Peyer's patch (tissue), 4 donors: Measurements from ENCODE around the gene NCK2.

Experiments
- POLR2A ChIP-seq, 2 donors: fragments of 450-650 bp; IDR thresholded peaks; one replicate each; pipeline ENCODE4 v1.5.1; 2017; ENCODE audit warnings: antibody characterized with exemption in 2 of 2, mild to moderate bottlenecking in 2 of 2, moderate library complexity in 2 of 2
- TF ChIP-seq, protein P1 (sequence below), 6 experiments: fragments of 450-650 bp in 4 of 6; fragments of 200-600 bp in 2 of 6; sonication (generic) in 1 of 6; IDR thresholded peaks; one replicate each; pipeline ENCODE4 v1.5.1; 2017 to 2019; ENCODE audit warnings: antibody characterized with exemption in 6 of 6, mild to moderate bottlenecking in 3 of 6, moderate library complexity in 1 of 6

DNA sequence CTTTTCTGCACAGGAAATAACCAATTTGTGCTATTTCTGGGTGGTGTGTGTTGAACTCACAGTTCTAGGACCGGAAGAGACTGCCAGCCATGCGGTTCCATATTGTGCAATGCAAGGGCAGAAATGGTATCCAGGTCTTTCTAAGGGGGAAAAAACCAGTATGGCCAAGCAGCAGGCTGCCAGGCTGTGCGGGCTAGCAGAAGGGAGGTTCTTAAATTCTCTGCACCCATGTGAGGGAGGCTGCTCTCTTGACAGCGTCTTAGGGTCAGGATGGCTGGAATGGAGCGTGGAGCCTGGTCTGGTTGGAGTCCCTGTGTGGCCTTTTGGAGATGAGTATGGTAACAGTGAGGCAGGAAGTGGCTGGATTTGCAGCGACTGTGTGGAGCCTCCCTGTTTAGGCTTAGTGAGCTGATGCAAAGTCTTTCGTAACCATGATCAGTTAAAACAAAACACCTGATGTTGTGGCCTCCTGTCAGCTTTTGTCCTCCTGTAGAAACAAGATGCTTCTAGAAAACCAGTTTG is 52.6 kb downstream of the NCK2 start:
- TF ChIP-seq, protein P1, sequence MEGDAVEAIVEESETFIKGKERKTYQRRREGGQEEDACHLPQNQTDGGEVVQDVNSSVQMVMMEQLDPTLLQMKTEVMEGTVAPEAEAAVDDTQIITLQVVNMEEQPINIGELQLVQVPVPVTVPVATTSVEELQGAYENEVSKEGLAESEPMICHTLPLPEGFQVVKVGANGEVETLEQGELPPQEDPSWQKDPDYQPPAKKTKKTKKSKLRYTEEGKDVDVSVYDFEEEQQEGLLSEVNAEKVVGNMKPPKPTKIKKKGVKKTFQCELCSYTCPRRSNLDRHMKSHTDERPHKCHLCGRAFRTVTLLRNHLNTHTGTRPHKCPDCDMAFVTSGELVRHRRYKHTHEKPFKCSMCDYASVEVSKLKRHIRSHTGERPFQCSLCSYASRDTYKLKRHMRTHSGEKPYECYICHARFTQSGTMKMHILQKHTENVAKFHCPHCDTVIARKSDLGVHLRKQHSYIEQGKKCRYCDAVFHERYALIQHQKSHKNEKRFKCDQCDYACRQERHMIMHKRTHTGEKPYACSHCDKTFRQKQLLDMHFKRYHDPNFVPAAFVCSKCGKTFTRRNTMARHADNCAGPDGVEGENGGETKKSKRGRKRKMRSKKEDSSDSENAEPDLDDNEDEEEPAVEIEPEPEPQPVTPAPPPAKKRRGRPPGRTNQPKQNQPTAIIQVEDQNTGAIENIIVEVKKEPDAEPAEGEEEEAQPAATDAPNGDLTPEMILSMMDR (IDR thresholded peaks at IDR 0.05) = no peak
- TF ChIP-seq POLR2A (IDR thresholded peaks at IDR 0.05) = no peak
